Measurements from ENCODE around the gene IL2RA. TPM values are rescaled to one million over a fixed set of nuclear protein-coding genes. Genes with fewer than 3 reads are reported as not detected.
A peak's percentile ranks its signal among the peaks of the same experiment; 100 is the strongest.

Gene IL2RA
- polyA plus RNA-seq (2011; rRNA removed) (not detected in 2 replicates), polyA minus RNA-seq (2011; rRNA and poly(A)+ RNA removed) (not detected in 2 replicates)

GRCh38 chr10:6062101-6062771 is at the start of gene IL2RA:
Gene IL2RA, minus strand, starts transcription at chr10:6062367. Its CDS starts 216 bp downstream, at chr10:6062151.
- ChIA-PET POLR2A (no interaction called here), CTCF (interaction anchor here (0.9 to 1.4 kb wide), 2 partner anchors 24 to 345 kb away, joined by 3 to 4 read pairs; no protein-coding TSS in a partner anchor)
- Histone ChIP-seq H3K4me3 (ENCODE audit: low read depth, low read length) (no peak within 1 kb of the TSS), H3K9me3 (ENCODE audit: control insufficient read depth, insufficient read depth, low read length) (no peaks in the 10 kb centered on the region; the same call in 1 of the 2 replicates), H3K27me3 (ENCODE audit: control insufficient read depth, insufficient read depth, low read length) (peaks cover 20% of the 10 kb centered on the region), H3K27ac (ENCODE audit: low read depth, low read length) (no peak within 1 kb of the TSS)
- no peak for DNase-seq (ENCODE audit: low read depth, low spot score)
- TF ChIP-seq, protein P1, sequence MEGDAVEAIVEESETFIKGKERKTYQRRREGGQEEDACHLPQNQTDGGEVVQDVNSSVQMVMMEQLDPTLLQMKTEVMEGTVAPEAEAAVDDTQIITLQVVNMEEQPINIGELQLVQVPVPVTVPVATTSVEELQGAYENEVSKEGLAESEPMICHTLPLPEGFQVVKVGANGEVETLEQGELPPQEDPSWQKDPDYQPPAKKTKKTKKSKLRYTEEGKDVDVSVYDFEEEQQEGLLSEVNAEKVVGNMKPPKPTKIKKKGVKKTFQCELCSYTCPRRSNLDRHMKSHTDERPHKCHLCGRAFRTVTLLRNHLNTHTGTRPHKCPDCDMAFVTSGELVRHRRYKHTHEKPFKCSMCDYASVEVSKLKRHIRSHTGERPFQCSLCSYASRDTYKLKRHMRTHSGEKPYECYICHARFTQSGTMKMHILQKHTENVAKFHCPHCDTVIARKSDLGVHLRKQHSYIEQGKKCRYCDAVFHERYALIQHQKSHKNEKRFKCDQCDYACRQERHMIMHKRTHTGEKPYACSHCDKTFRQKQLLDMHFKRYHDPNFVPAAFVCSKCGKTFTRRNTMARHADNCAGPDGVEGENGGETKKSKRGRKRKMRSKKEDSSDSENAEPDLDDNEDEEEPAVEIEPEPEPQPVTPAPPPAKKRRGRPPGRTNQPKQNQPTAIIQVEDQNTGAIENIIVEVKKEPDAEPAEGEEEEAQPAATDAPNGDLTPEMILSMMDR (IDR thresholded peaks at IDR 0.05; ENCODE audit: low read depth, low read length), result no peak

DNA sequence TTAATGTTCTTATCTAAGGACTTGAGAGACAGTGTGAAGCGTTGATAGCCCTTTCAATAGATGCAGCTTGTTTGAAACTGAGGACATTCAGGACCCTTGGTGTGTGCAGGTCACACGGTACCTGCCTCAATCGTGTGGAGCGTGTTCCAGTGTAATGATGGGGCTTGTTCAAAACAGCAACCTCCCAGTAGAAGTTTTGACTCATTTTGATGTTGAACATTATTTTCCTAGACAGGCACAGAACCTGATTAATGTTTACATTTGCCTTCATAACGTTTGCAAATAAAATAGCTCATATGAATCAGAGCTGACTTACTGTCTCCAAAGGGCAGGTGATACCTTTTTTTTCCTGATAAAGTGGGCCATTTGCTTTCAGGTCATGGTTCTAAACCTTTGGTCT is 48.0 kb upstream of the IL2RA start:
- no peak for DNase-seq (ENCODE audit: low read depth, low spot score)
- Histone ChIP-seq H3K9me3 (ENCODE audit: control insufficient read depth, insufficient read depth, low read length) (no peaks in the 10 kb centered on the region), H3K27ac (ENCODE audit: low read depth, low read length) (no peak overlapping the region), H3K4me3 (ENCODE audit: low read depth, low read length) (no peak overlapping the region), H3K27me3 (ENCODE audit: control insufficient read depth, insufficient read depth, low read length) (no peaks in the 10 kb centered on the region)
- ChIA-PET POLR2A (no interaction called here), CTCF (interaction anchor here (0.7 to 6.8 kb wide), 12 partner anchors 14 to 299 kb away, joined by 3 to 83 read pairs (median 6); partner anchors contain the start of gene PFKFB3)
- TF ChIP-seq, protein P1 (IDR thresholded peaks at IDR 0.05; ENCODE audit: low read depth, low read length), result no peak

DNA sequence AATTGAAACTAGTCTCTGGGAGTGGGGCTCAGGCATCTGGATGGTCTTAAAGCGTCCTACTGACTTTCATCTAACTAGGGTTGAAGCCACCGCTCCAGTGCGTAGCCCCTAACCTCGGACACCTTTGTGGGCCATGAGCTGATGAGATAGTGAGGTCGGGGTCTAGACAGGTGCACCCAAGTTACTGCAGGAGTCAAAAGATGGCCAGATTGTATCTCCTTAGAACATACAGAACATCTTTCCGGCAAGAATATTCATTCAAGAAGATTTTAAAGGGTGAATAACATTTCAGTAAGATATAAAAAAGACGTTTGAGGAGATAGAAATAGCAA is 47.2 kb upstream of the IL2RA start:
- POLR2A ChIA-PET, result no interaction called here

GRCh38 chr10:6108631-6109443 is 46.7 kb upstream of the IL2RA start:
- H3K4me3 ChIP-seq (ENCODE audit: low read depth, low read length), result no peak overlapping the region
- H3K27ac ChIP-seq (ENCODE audit: low read depth, low read length), result no peak overlapping the region
- ChIA-PET POLR2A (no interaction called here), CTCF (interaction anchor here (0.6 to 6.8 kb wide), 5 partner anchors 11 to 297 kb away, joined by 3 to 83 read pairs (median 4); no protein-coding TSS in a partner anchor)
- TF ChIP-seq, protein P1 (IDR thresholded peaks at IDR 0.05; ENCODE audit: low read depth, low read length), result peak; percentile 74
- DNase-seq (ENCODE audit: low read depth, low spot score), result no peak
- H3K27me3 ChIP-seq (ENCODE audit: control insufficient read depth, insufficient read depth, low read length), result no peaks in the 10 kb centered on the region
- H3K9me3 ChIP-seq (ENCODE audit: control insufficient read depth, insufficient read depth, low read length), result no peaks in the 10 kb centered on the region

More for the DNA sequence above, 47.2 kb upstream of the IL2RA start:
- TF ChIP-seq, protein P1 (IDR thresholded peaks at IDR 0.05; ENCODE audit: low read depth, low read length), result no peak
- Histone ChIP-seq H3K27me3 (ENCODE audit: control insufficient read depth, insufficient read depth, low read length) (no peaks in the 10 kb centered on the region), H3K9me3 (ENCODE audit: control insufficient read depth, insufficient read depth, low read length) (no peaks in the 10 kb centered on the region), H3K4me3 (ENCODE audit: low read depth, low read length) (no peak overlapping the region), H3K27ac (ENCODE audit: low read depth, low read length) (no peak overlapping the region)
- CTCF ChIA-PET, result interaction anchor here (0.5 to 6.8 kb wide), 7 partner anchors 10 to 297 kb away, joined by 3 to 83 read pairs (median 12); partner anchors contain the start of gene PFKFB3
- no peak for DNase-seq (ENCODE audit: low read depth, low spot score)

Measured in AG04450 (cell line).